ENCODE measurements around the gene DPYSL4.

Gene DPYSL4

GRCh38 chr10:132195366-132196075 lies 8.8 kb downstream of the DPYSL4 start:
- no peak overlapping the region for H3K4me3 ChIP-seq (ENCODE audit: low read depth, low read length)
- no peak for TF ChIP-seq CTCF (IDR thresholded peaks at IDR 0.05; ENCODE audit: low read depth, low read length)

- H3K4me3 ChIP-seq (ENCODE audit: low read depth, low read length): no peak overlapping the region
- no peak for TF ChIP-seq CTCF (IDR thresholded peaks at IDR 0.05; ENCODE audit: low read depth, low read length)
Measured at GRCh38 chr10:132196178-132197113, 9.7 kb downstream of the DPYSL4 start.

GRCh38 chr10:132197271-132198067 lies 10.7 kb downstream of the DPYSL4 start:
- no peak for TF ChIP-seq CTCF (IDR thresholded peaks at IDR 0.05; ENCODE audit: low read depth, low read length)
- no peak overlapping the region for H3K4me3 ChIP-seq (ENCODE audit: low read depth, low read length)

GRCh38 chr10:132198068-132198370 lies 11.3 kb downstream of the DPYSL4 start:
- no peak for TF ChIP-seq CTCF (IDR thresholded peaks at IDR 0.05; ENCODE audit: low read depth, low read length)
- H3K4me3 ChIP-seq (ENCODE audit: low read depth, low read length): no peak overlapping the region

GRCh38 chr10:132198381-132199181 lies 11.8 kb downstream of the DPYSL4 start:
- TF ChIP-seq CTCF (IDR thresholded peaks at IDR 0.05; ENCODE audit: low read depth, low read length): no peak
- no peak overlapping the region for H3K4me3 ChIP-seq (ENCODE audit: low read depth, low read length)

GRCh38 chr10:132199268-132199853 lies 12.6 kb downstream of the DPYSL4 start:
- no peak overlapping the region for H3K4me3 ChIP-seq (ENCODE audit: low read depth, low read length)
- no peak for TF ChIP-seq CTCF (IDR thresholded peaks at IDR 0.05; ENCODE audit: low read depth, low read length)

Data from WI38 (cell line).